Heart left ventricle (tissue), 13 donors: ENCODE measurements around the gene C1orf159.

Experiments used
- CTCF ChIP-seq, 12 donors: fragments of 200-600 bp; sonication (generic) in 4 of 12; IDR thresholded peaks; one replicate each; pipeline versions ENCODE4 v1.5.0 to v1.8.0; 2018 to 2022; ENCODE audit warnings: antibody characterized with exemption in 12 of 12, mild to moderate bottlenecking in 5 of 12
- POLR2A ChIP-seq, 2 donors: fragments of 450-650 bp; IDR thresholded peaks; one replicate each; pipeline ENCODE4 v1.6.1; 2017; ENCODE audit warnings: antibody characterized with exemption in 2 of 2, mild to moderate bottlenecking in 2 of 2, moderate library complexity in 2 of 2
- donor health status: ischemic (EF 13 %, LVEDD 7.1; RV severe dilation, severe dysfunction).
- donor health status: DM: no; HTN: yes; CAD: no.
- donor health status: DM: no; HTN: no; CAD: no.
- donor health status: ischemic (EF 25% LVEDD 6.9; RV normal size, moderate dysfunction).
- donor health status: ischemic (EF 25% LVEDD 5.7; RV mildly dilated, moderate dysfunction).
- donor health status: ischemic (EF 35%, LVEDD 5.7; RV mildly dilated, moderate dysfunction).
- donor health status: nonischemic (EF 11% LVEDD 7.7; RV severe dilation, severe dysfunction).
- donor health status: DM: yes; HTN: yes; CAD: no.
- donor health status: PGD.
- donor health status: ischemic (EF 29% LVEDD 5.4; RV normal size, mild dysfunction).
- donor health status: nonischemic (EF 23%, LVEDD 6.1; RV moderate dilation, normal function).

GRCh38 chr1:1124508-1124785 is 8.6 kb upstream of the C1orf159 start:
- TF ChIP-seq CTCF (IDR thresholded peaks at IDR 0.05), result no peak
- TF ChIP-seq POLR2A (IDR thresholded peaks at IDR 0.05), result no peak
